ENCODE measurements around the gene P3H2.

- TF ChIP-seq CTCF (conservative IDR thresholded peaks at IDR 0.05; ENCODE audit: low read depth, low read length) (no peak), EZH2 (IDR thresholded peaks at IDR 0.05; ENCODE audit: borderline replicate concordance, low read depth, low read length, poor library complexity, severe bottlenecking) (no peak)
These were observed 14.8 kb downstream of the P3H2 start for GRCh38 chr3:190105876-190106275.

Data from A673 (cell line).